B cell (primary cell): ENCODE measurements around the gene HTR4. TPM values are rescaled to one million over a fixed set of nuclear protein-coding genes. Genes with fewer than 3 reads are reported as not detected.

Experiments used
- ATAC-seq: fragments of 200-7000 bp; cut with Tn5 transposase; one replicate; pipeline ENCODE4 v1.10.0; 2021; ENCODE audit warnings: low read depth, mild to moderate bottlenecking, moderate number of reproducible peaks, moderate library complexity
- CTCF ChIA-PET: fragments of 350-600 bp; sonication (Branson Sonifier 250); formaldehyde crosslinking; loops from one replicate; lab custom pipeline; 2021; ENCODE audit warnings: antibody characterized with exemption, inconsistent platforms; lab: Charles Lee
- POLR2A ChIA-PET: fragments of 350-600 bp; sonication (Branson Sonifier 250); formaldehyde crosslinking; loops from one replicate; lab custom pipeline; 2021; ENCODE audit warnings: antibody characterized with exemption; lab: Charles Lee
- DNase-seq: peaks from one replicate; pipeline ENCODE4 v3.0.0; 2013
- H2AFZ ChIP-seq: 2 replicates; pipeline ENCODE4 v1.6.1; 2012; ENCODE audit warnings: mild to moderate bottlenecking, low read depth, low read length; ENCODE audit not compliant: insufficient read depth, poor library complexity, severe bottlenecking
- H3K27ac ChIP-seq, 2 donors: 1 replicate in 1 of 2; 2 replicates in 1 of 2; pipeline ENCODE4 v1.5.1; 2012 to 2013; ENCODE audit warnings: low read length in 2 of 2, mild to moderate bottlenecking in 2 of 2, moderate library complexity in 1 of 2
- H3K27me3 ChIP-seq, 4 experiments: fragments of 200-600 bp in 1 of 4; sonication (generic) in 1 of 4; replicated peaks in 1 of 4; 1 replicate in 2 of 4; 2 replicates in 2 of 4; pipeline versions ENCODE4 v1.6.1 to v1.7.0; 2013 to 2016; ENCODE audit warnings: low read length in 3 of 4, mild to moderate bottlenecking in 2 of 4, mixed read lengths in 1 of 4, moderate library complexity in 1 of 4; ENCODE audit not compliant: insufficient read depth in 4 of 4, control insufficient read depth in 3 of 4; ENCODE audit errors: control extremely low read depth in 1 of 4
- H3K36me3 ChIP-seq, 2 experiments: replicated peaks in 1 of 2; 1 replicate in 1 of 2; 2 replicates in 1 of 2; pipeline versions ENCODE4 v1.6.1 to v1.7.1; 2013; ENCODE audit warnings: low read length in 1 of 2; ENCODE audit not compliant: insufficient read depth in 2 of 2, control insufficient read depth in 1 of 2; ENCODE audit errors: control extremely low read depth in 1 of 2, extremely low read depth in 1 of 2
- H3K4me1 ChIP-seq, 2 donors: fragments of 200-600 bp in 1 of 2; sonication (generic) in 1 of 2; 1 replicate in 1 of 2; 2 replicates in 1 of 2; pipeline versions ENCODE4 v1.5.1 to v1.6.1; 2013 to 2017; ENCODE audit warnings: low read length in 2 of 2; ENCODE audit not compliant: control insufficient read depth in 2 of 2, insufficient read depth in 2 of 2
- H3K4me2 ChIP-seq: replicated peaks from 2 replicates; pipeline ENCODE3; 2012; ENCODE audit warnings: mild to moderate bottlenecking, low read depth, low read length; ENCODE audit not compliant: poor library complexity, severe bottlenecking
- H3K4me3 ChIP-seq, 5 experiments: fragments of 200-600 bp in 1 of 5; sonication (generic) in 1 of 5; 1 replicate in 3 of 5; 2 replicates in 2 of 5; pipeline versions ENCODE4 v1.5.1 to v1.7.0; 2011 to 2016; ENCODE audit warnings: low read length in 4 of 5, mild to moderate bottlenecking in 4 of 5, low read depth in 2 of 5, control low read depth in 1 of 5, moderate library complexity in 1 of 5; ENCODE audit not compliant: insufficient read depth in 1 of 5; ENCODE audit errors: control extremely low read depth in 1 of 5, extremely low read depth in 1 of 5
- H3K79me2 ChIP-seq: fragments of 200-600 bp; sonication (generic); one replicate; pipeline ENCODE4 v1.6.0; 2016; ENCODE audit warnings: low read length; ENCODE audit not compliant: control insufficient read depth, insufficient read depth
- H3K9ac ChIP-seq: fragments of 200-600 bp; sonication (generic); 2 replicates; pipeline ENCODE4 v1.6.1; 2017; ENCODE audit warnings: mild to moderate bottlenecking, low read length, moderate library complexity
- H3K9me3 ChIP-seq, 3 donors: one replicate each; pipeline versions ENCODE4 v1.6.1 to v1.7.1; 2013; ENCODE audit warnings: low read length in 2 of 3; ENCODE audit not compliant: control insufficient read depth in 2 of 3, insufficient read depth in 1 of 3; ENCODE audit errors: control extremely low read depth in 1 of 3
- H4K20me1 ChIP-seq: 2 replicates; pipeline ENCODE4 v1.6.0; 2012; ENCODE audit warnings: mild to moderate bottlenecking, low read length; ENCODE audit not compliant: insufficient read depth, control insufficient read depth, poor library complexity, severe bottlenecking
- H3K27ac Mint-ChIP-seq: one replicate; pipeline ENCODE4 v1.8.0; 2021; ENCODE audit warnings: mixed read lengths
- H3K27me3 Mint-ChIP-seq: one replicate; pipeline ENCODE4 v1.8.0; 2021; ENCODE audit warnings: mixed read lengths
- H3K4me1 Mint-ChIP-seq: one replicate; pipeline ENCODE4 v1.8.0; 2021; ENCODE audit warnings: mixed read lengths
- H3K4me3 Mint-ChIP-seq: one replicate; pipeline ENCODE4 v1.8.0; 2021; ENCODE audit warnings: mixed read lengths
- H3K9me3 Mint-ChIP-seq: one replicate; pipeline ENCODE4 v1.8.0; 2022; ENCODE audit warnings: mixed read lengths; ENCODE audit not compliant: insufficient read depth
- EZH2 ChIP-seq: IDR thresholded peaks from 2 replicates; pipeline ENCODE4 v1.6.1; 2012; ENCODE audit warnings: borderline replicate concordance, low read depth, mild to moderate bottlenecking, moderate library complexity, low read length; ENCODE audit not compliant: insufficient read depth, poor library complexity, severe bottlenecking
- WGBS: methylation state at CpG from one replicate; pipeline ENCODE4 v1.1.5; 2013; ENCODE audit warnings: missing lambda C conversion rate; ENCODE audit not compliant: insufficient coverage; 5-methylcytosine and 5-hydroxymethylcytosine counted together
- intact Hi-C: fragments of 100-400 bp; cut with micrococcal nuclease; formaldehyde crosslinking; loops from one replicate; pipeline ENCODE4 v1.10.0; 2022
- polyA plus RNA-seq: library from polyadenylated mRNA; depleted of rRNA; stranded (reverse); fragments of >200 nt; gene quantifications from 2 replicates; pipeline ENCODE4 v1.2.3, GENCODE V29; 2012
- total RNA-seq, 2 donors: library from RNA; stranded (reverse); fragments of 120-200 nt in 1 of 2; gene quantifications; 1 replicate in 1 of 2; 2 replicates in 1 of 2; pipeline versions ENCODE4 v1.2.3 to v1.2.4, GENCODE V29; 2013 to 2022
- TF ChIP-seq, protein P1 (sequence below): fragments of 200-600 bp; IDR thresholded peaks from one replicate; pipeline ENCODE4 v1.8.0; 2022; ENCODE audit warnings: antibody characterized with exemption, mild to moderate bottlenecking

Gene HTR4
- total and polyA plus RNA-seq, 2 donors (not counting 1 experiment from before 2014, with no cell fraction given), result not detected

DNA sequence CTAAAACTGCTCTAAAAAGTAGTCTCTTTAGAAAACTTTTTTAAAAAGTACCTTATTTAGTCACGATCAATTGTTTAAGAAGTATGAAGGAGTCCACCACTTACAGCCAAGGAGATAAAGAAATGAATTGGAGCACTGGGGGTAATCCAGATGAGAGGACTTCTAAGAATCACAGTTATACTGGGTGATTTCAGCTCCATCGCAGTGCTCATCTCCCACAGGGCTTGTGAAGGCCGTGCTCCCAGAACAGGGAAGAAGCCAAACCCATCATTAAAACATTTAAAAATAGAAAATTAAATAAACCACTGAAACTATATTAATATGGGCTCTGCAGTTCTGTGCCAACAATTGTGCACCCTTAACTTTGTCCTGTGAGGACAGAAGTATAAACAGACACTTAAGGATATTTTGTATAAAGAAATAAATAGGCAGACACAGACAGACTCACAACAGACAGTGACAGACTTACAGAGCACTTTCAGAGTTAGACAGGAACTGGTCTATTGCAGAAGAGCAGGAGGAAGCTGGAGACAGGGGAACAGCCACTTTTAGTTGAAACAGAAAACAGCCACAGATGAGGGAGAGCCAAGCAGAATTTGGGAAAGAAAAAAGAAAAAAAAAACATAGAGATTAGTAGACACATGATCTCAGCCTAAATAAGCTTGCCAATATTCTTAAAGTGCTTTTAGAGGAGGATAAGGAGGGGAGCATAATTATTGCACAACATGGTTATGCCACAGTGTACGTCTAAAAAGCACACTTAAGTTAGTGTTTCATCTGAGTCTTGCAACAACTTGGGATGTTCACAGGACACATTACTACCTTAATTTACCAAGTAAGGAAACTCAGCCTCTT, 188.7 kb downstream of the HTR4 start:
- H3K79me2 ChIP-seq, result no peaks in the 10 kb centered on the region
- CTCF ChIA-PET, result no interaction called here
- no peak overlapping the region for H3K27ac ChIP-seq
- no peak overlapping the region for H3K4me3 Mint-ChIP-seq
- H3K4me1 Mint-ChIP-seq, result no peaks in the 10 kb centered on the region
- no peak overlapping the region for H3K4me2 ChIP-seq
- H3K4me1 ChIP-seq, result no peaks in the 10 kb centered on the region
- ATAC-seq (no peak), DNase-seq (no peak)
- H3K36me3 ChIP-seq, result no peaks in the 10 kb centered on the region
- no CpG with 5 or more reads among the region's 4 CpGs for WGBS
- H3K27ac Mint-ChIP-seq, result no peak overlapping the region
- TF ChIP-seq EZH2, result no peak
- TF ChIP-seq, protein P1, sequence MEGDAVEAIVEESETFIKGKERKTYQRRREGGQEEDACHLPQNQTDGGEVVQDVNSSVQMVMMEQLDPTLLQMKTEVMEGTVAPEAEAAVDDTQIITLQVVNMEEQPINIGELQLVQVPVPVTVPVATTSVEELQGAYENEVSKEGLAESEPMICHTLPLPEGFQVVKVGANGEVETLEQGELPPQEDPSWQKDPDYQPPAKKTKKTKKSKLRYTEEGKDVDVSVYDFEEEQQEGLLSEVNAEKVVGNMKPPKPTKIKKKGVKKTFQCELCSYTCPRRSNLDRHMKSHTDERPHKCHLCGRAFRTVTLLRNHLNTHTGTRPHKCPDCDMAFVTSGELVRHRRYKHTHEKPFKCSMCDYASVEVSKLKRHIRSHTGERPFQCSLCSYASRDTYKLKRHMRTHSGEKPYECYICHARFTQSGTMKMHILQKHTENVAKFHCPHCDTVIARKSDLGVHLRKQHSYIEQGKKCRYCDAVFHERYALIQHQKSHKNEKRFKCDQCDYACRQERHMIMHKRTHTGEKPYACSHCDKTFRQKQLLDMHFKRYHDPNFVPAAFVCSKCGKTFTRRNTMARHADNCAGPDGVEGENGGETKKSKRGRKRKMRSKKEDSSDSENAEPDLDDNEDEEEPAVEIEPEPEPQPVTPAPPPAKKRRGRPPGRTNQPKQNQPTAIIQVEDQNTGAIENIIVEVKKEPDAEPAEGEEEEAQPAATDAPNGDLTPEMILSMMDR, result no peak
- H3K27me3 Mint-ChIP-seq, result peaks cover 6% of the 10 kb centered on the region
- no peak overlapping the region for H2AFZ ChIP-seq
- intact Hi-C loops, result no loop called here
- H3K9me3 Mint-ChIP-seq, result no peaks in the 10 kb centered on the region
- H3K9me3 ChIP-seq, result no peaks in the 10 kb centered on the region
- H3K4me3 ChIP-seq, result no peak overlapping the region
- POLR2A ChIA-PET, result no interaction called here
- H3K27me3 ChIP-seq, result peaks cover 0 to 4% (median 0%) of the 10 kb centered on the region in 4 experiments
- H4K20me1 ChIP-seq, result no peaks in the 10 kb centered on the region
- no peak overlapping the region for H3K9ac ChIP-seq

DNA sequence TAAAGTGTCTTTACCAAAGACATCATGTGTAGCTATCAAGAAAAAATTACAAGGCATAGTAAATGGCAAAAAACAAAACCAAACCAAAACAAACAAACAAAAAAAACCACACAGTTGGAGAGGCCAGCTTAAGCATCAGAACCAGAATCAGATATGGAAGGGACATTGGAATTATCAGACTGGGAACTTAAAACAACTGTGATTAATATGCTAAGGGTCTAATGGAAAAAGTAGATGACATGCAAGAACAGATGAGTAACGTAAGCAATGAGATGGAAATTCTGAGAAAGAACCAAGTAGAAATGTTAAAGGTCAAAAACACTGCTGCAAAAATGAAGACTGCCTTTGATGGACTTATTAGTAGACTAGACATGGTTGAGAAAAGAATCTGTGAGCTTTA, 194.7 kb downstream of the HTR4 start:
- Histone ChIP-seq H3K4me3 (no peak overlapping the region), H3K36me3 (no peaks in the 10 kb centered on the region), H3K9ac (no peak overlapping the region), H3K4me1 (no peaks in the 10 kb centered on the region), H3K9me3 (no peaks in the 10 kb centered on the region), H2AFZ (no peak overlapping the region), H3K27ac (no peak overlapping the region), H3K79me2 (no peaks in the 10 kb centered on the region), H3K4me2 (no peak overlapping the region), H3K27me3 (peaks cover 0 to 12% (median 2%) of the 10 kb centered on the region in 4 experiments), H4K20me1 (no peaks in the 10 kb centered on the region)
- CTCF ChIA-PET, result no interaction called here
- Mint-ChIP-seq H3K9me3 (no peaks in the 10 kb centered on the region), H3K27ac (no peak overlapping the region), H3K4me3 (no peak overlapping the region), H3K27me3 (peaks cover 25% of the 10 kb centered on the region), H3K4me1 (no peaks in the 10 kb centered on the region)
- DNase-seq (no peak), ATAC-seq (no peak)
- TF ChIP-seq, protein P1, result no peak
- TF ChIP-seq EZH2, result no peak
- 89% methylated on average over 1 of the region's 1 CpG for WGBS
- POLR2A ChIA-PET, result no interaction called here
- intact Hi-C loops, result no loop called here
